HCT116 (cell line): ENCODE measurements around the gene RALGPS1. TPM values are rescaled to one million over a fixed set of nuclear protein-coding genes. Genes with fewer than 3 reads are reported as not detected.

Experiments
- ATAC-seq: fragments of 200-7000 bp; cut with Tn5 transposase; 2 replicates; pipeline ENCODE4 v1.9.1; 2020; ENCODE audit warnings: mild to moderate bottlenecking, moderate library complexity
- BruUV-seq: library from RNA; stranded (reverse); fragments of 400-500 nt; replicated peaks from 2 replicates; lab custom pipeline; 2021; lab: Mats Ljungman, UMichigan
- CTCF ChIA-PET: fragments of 300-600 bp; sonication (Branson Sonifier 250); formaldehyde crosslinking; loops from one replicate; lab custom pipeline; 2021; ENCODE audit warnings: antibody characterized with exemption; lab: Charles Lee
- POLR2A ChIA-PET: fragments of 300-600, 350-600 bp; sonication (Branson Sonifier 250); formaldehyde crosslinking; loops from one replicate; lab custom pipeline; 2021; ENCODE audit warnings: antibody characterized with exemption; lab: Charles Lee
- RAD21 ChIA-PET, 2 experiments: fragments of 300-600 bp; sonication (Branson Sonifier 250); formaldehyde crosslinking; loops; one replicate each; lab custom pipeline; 2023; ENCODE audit warnings: low total read pairs in 2 of 2; ENCODE audit not compliant: uncharacterized antibody in 2 of 2, unreplicated experiment in 2 of 2, low non-redundant PET in 1 of 2; lab: Charles Lee
- DNase-seq: peaks from one replicate; pipeline ENCODE4 v3.0.0-alpha.2; 2010; ENCODE audit warnings: low read depth, low spot score
- H2AFZ ChIP-seq: fragments of 200-600 bp; shearing (Covaris generic), sonication (generic); 2 replicates; pipeline ENCODE4 v1.6.1; 2017; ENCODE audit warnings: low read depth, mixed run types, mixed read lengths, antibody characterized with exemption, low read length; ENCODE audit not compliant: poor library complexity, severe bottlenecking
- H3K27ac ChIP-seq: 2 replicates; pipeline ENCODE4 v1.5.1; 2012; ENCODE audit warnings: low read depth, low read length
- H3K27me3 ChIP-seq: fragments of 200-600 bp; sonication (generic); 2 replicates; pipeline ENCODE4 v1.6.1; 2016; ENCODE audit warnings: mixed run types, low read length, mixed read lengths; ENCODE audit not compliant: insufficient read depth
- H3K36me3 ChIP-seq, 2 experiments: fragments of 200-500 bp in 1 of 2; fragments of 200-600 bp in 1 of 2; sonication (Bioruptor generic) in 1 of 2; sonication (generic) in 1 of 2; 2 replicates each; pipeline versions ENCODE4 v1.5.1 to v1.6.1; 2014 to 2016; ENCODE audit warnings: low read length in 2 of 2, inconsistent platforms in 1 of 2, mixed read lengths in 1 of 2, mixed run types in 1 of 2; ENCODE audit not compliant: insufficient read depth in 2 of 2, control insufficient read depth in 1 of 2
- H3K4me1 ChIP-seq, 2 experiments: fragments of 200-600 bp in 1 of 2; sonication (generic) in 1 of 2; 2 replicates each; pipeline versions ENCODE4 v1.5.1 to v1.6.1; 2012 to 2017; ENCODE audit warnings: low read length in 2 of 2, inconsistent platforms in 1 of 2, mild to moderate bottlenecking in 1 of 2, mixed read lengths in 1 of 2, mixed run types in 1 of 2, moderate library complexity in 1 of 2; ENCODE audit not compliant: insufficient read depth in 2 of 2, control insufficient read depth in 1 of 2
- H3K4me2 ChIP-seq: fragments of 200-600 bp; sonication (generic); 2 replicates; pipeline ENCODE4 v1.6.1; 2017; ENCODE audit warnings: mixed run types, low read length, mixed read lengths
- H3K4me3 ChIP-seq, 2 experiments: fragments of 200-600 bp in 1 of 2; sonication (generic) in 1 of 2; replicated peaks in 1 of 2; 2 replicates each; pipeline ENCODE4 v1.5.1; 2011 to 2016; ENCODE audit warnings: low read length in 2 of 2, control low read depth in 1 of 2, low read depth in 1 of 2, mild to moderate bottlenecking in 1 of 2, mixed read lengths in 1 of 2, mixed run types in 1 of 2
- H3K79me2 ChIP-seq: fragments of 200-600 bp; sonication (generic); 2 replicates; pipeline ENCODE4 v1.6.1; 2017; ENCODE audit warnings: mild to moderate bottlenecking, mixed run types, low read length, moderate library complexity, mixed read lengths; ENCODE audit not compliant: insufficient read depth
- H3K9ac ChIP-seq: fragments of 200-600 bp; sonication (generic); 2 replicates; pipeline ENCODE4 v1.6.1; 2016; ENCODE audit warnings: low read length, mixed read lengths
- H3K9me2 ChIP-seq: fragments of 200-600 bp; sonication (generic), shearing (Covaris generic); 2 replicates; pipeline ENCODE4 v1.6.1; 2017; ENCODE audit warnings: mixed run types, mild to moderate bottlenecking, moderate library complexity; ENCODE audit not compliant: insufficient read depth
- H3K9me3 ChIP-seq, 2 experiments: fragments of 200-500 bp in 1 of 2; fragments of 200-600 bp in 1 of 2; sonication (Bioruptor generic) in 1 of 2; sonication (generic) in 1 of 2; 2 replicates each; pipeline ENCODE4 v1.6.1; 2014 to 2017; ENCODE audit warnings: low read length in 2 of 2, mixed read lengths in 2 of 2, inconsistent platforms in 1 of 2, low read depth in 1 of 2, mild to moderate bottlenecking in 1 of 2, mixed run types in 1 of 2, moderate library complexity in 1 of 2; ENCODE audit not compliant: control insufficient read depth in 1 of 2, insufficient read depth in 1 of 2
- H4K20me1 ChIP-seq: fragments of 200-600 bp; sonication (generic), shearing (Covaris generic); 2 replicates; pipeline ENCODE4 v1.6.1; 2017; ENCODE audit warnings: mixed run types, mild to moderate bottlenecking, moderate library complexity; ENCODE audit not compliant: insufficient read depth
- ATF3 ChIP-seq: IDR thresholded peaks from 2 replicates; pipeline ENCODE4 v1.6.1; 2012
- CTCF ChIP-seq, 3 experiments: fragments of 200-600 bp in 1 of 3; sonication (generic) in 1 of 3; IDR thresholded peaks in 2 of 3; conservative IDR thresholded peaks in 1 of 3; 2 replicates each; pipeline ENCODE4 v1.5.1; 2012 to 2017; ENCODE audit warnings: low read depth in 2 of 3, low read length in 2 of 3, antibody characterized with exemption in 1 of 3, borderline replicate concordance in 1 of 3, control low read depth in 1 of 3, mild to moderate bottlenecking in 1 of 3, mixed read lengths in 1 of 3, mixed run types in 1 of 3, moderate library complexity in 1 of 3; ENCODE audit not compliant: insufficient read depth in 1 of 3
- JUND ChIP-seq: IDR thresholded peaks from 2 replicates; pipeline ENCODE4 v1.6.1; 2012
- MAX ChIP-seq: IDR thresholded peaks from 2 replicates; pipeline ENCODE4 v1.6.1; 2012
- SIN3A ChIP-seq: IDR thresholded peaks from 2 replicates; pipeline ENCODE4 v1.6.1; 2012; ENCODE audit warnings: low read depth
- intact Hi-C: fragments of 100-400 bp; cut with micrococcal nuclease; formaldehyde crosslinking; loops from 2 replicates; pipeline ENCODE4 v1.10.0; 2022
- total RNA-seq: library from RNA; stranded (reverse); gene quantifications from one replicate; pipeline ENCODE4 v1.2.1, GENCODE V29; 2021; ENCODE audit not compliant: unreplicated experiment

The RALGPS1 gene
- total RNA-seq, 1 experiment from 2014 or later: 7.6 TPM

GRCh38 chr9:126989847-126990842 lies 75.6 kb downstream of the RALGPS1 start:
- H3K4me3 ChIP-seq: no peak overlapping the region
- H3K27me3 ChIP-seq: peaks cover 7% of the 10 kb centered on the region; the same call in 1 of the 2 replicates
- no peaks in the 10 kb centered on the region for H3K9me2 ChIP-seq
- ChIA-PET RAD21 (no interaction called here), CTCF (no interaction called here), POLR2A (no interaction called here)
- no peaks in the 10 kb centered on the region for H3K79me2 ChIP-seq
- H3K4me1 ChIP-seq: peaks cover 19 to 26% of the 10 kb centered on the region in 2 experiments
- intact Hi-C loops: no loop called here
- ATAC-seq (no peak), DNase-seq (no peak)
- H3K27ac ChIP-seq: no peak overlapping the region
- H4K20me1 ChIP-seq: no peaks in the 10 kb centered on the region
- no peaks in the 10 kb centered on the region for H3K36me3 ChIP-seq
- H2AFZ ChIP-seq: no peak overlapping the region
- peaks cover 3 to 4% of the 10 kb centered on the region in 2 experiments; a peak in 2 of 4 replicates for H3K9me3 ChIP-seq
- H3K9ac ChIP-seq: no peak overlapping the region
- BruUV-seq: no TSS peak
- TF ChIP-seq SIN3A (no peak), CTCF (IDR thresholded peaks at IDR 0.05 in 2 of 3, conservative IDR thresholded peaks at IDR 0.05 in 1 of 3; ENCODE audit: borderline replicate concordance in 1 of 3, insufficient read depth in 1 of 3, low read depth in 2 of 3, low read length in 2 of 3) (peak in 2 of 3 experiments; percentile 2 to 10; a peak in 1 of 6 replicates), MAX (no peak), ATF3 (no peak), JUND (no peak)
- no peak overlapping the region for H3K4me2 ChIP-seq
